Colonic mucosa (tissue), 4 donors: Measurements from ENCODE around the gene EIF3B. TPM values are rescaled to one million over a fixed set of nuclear protein-coding genes. Genes with fewer than 3 reads are reported as not detected.
"Not testable (repeated sequence)": the region's sequence is repeated elsewhere in the genome, so short reads cannot be mapped to it uniquely, and the experiment has no call there.

Source experiments
- DNase-seq: peaks from one replicate; pipeline ENCODE4 v3.0.0-alpha.2; 2020
- H3K27ac ChIP-seq: fragments of 200-600 bp; one replicate; pipeline ENCODE4 v1.8.0; 2021
- H3K27me3 ChIP-seq: fragments of 200-600 bp; one replicate; pipeline ENCODE4 v1.8.0; 2021
- H3K36me3 ChIP-seq: fragments of 200-600 bp; one replicate; pipeline ENCODE4 v1.8.0; 2021
- H3K4me1 ChIP-seq: fragments of 200-600 bp; one replicate; pipeline ENCODE4 v1.8.0; 2021; ENCODE audit warnings: mild to moderate bottlenecking
- H3K4me3 ChIP-seq: fragments of 200-600 bp; one replicate; pipeline ENCODE4 v1.8.0; 2021
- H3K9ac ChIP-seq, 2 donors: one replicate each; pipeline ENCODE4 v1.7.0; 2013; ENCODE audit warnings: control low read depth in 2 of 2, low read depth in 2 of 2, low read length in 2 of 2
- H3K9me3 ChIP-seq: fragments of 200-600 bp; one replicate; pipeline ENCODE4 v1.8.0; 2021
- CTCF ChIP-seq: fragments of 200-600 bp; IDR thresholded peaks from one replicate; pipeline ENCODE4 v1.8.0; 2022; ENCODE audit warnings: antibody characterized with exemption, mild to moderate bottlenecking
- intact Hi-C: fragments of 100-400 bp; cut with DNase I; formaldehyde crosslinking; loops from one replicate; pipeline ENCODE4 v1.14.1; 2022
- total RNA-seq, 2 donors: library from RNA; stranded (reverse); fragmentation: NEBNext Ultra II Directional in 1 of 2; extraction: Animal tissue kit (Norgen Biotek cat#: 25700) in 1 of 2; gene quantifications; one replicate each; pipeline ENCODE4 v1.2.1, GENCODE V29; 2021
- donor health status: healthy.
- donor health status: DM: no; HTN: no; CAD: no.
- donor health status: DM: no; HTN: no; CAD: no.

The EIF3B gene
- total RNA-seq, 2 donors from 2014 or later = 94.4 to 180 TPM

- H3K27ac ChIP-seq = no peak overlapping the region
- no peaks in the 10 kb centered on the region for H3K4me1 ChIP-seq
- no peaks in the 10 kb centered on the region for H3K27me3 ChIP-seq
- DNase-seq = no peak
- H3K9me3 ChIP-seq = no peaks in the 10 kb centered on the region
- no peak overlapping the region for H3K9ac ChIP-seq
- no peaks in the 10 kb centered on the region for H3K36me3 ChIP-seq
- H3K4me3 ChIP-seq = no peak overlapping the region
- intact Hi-C loops = no loop called here
- no peak for TF ChIP-seq CTCF
Measured at GRCh38 chr7:2386964-2387669, 32.5 kb downstream of the EIF3B start.

GRCh38 chr7:2387897-2388636 lies 33.4 kb downstream of the EIF3B start:
- intact Hi-C loops = no loop called here
- Histone ChIP-seq H3K9me3 (no peaks in the 10 kb centered on the region), H3K27me3 (no peaks in the 10 kb centered on the region), H3K36me3 (no peaks in the 10 kb centered on the region), H3K27ac (no peak overlapping the region), H3K4me3 (no peak overlapping the region), H3K4me1 (no peaks in the 10 kb centered on the region), H3K9ac (no peak overlapping the region)
- DNase-seq = no peak
- TF ChIP-seq CTCF = no peak

GRCh38 chr7:2388637-2388954 lies 34.0 kb downstream of the EIF3B start:
- no peaks in the 10 kb centered on the region for H3K27me3 ChIP-seq
- H3K9ac ChIP-seq = no peak overlapping the region
- intact Hi-C loops = no loop called here
- H3K4me1 ChIP-seq = no peaks in the 10 kb centered on the region
- no peak overlapping the region for H3K27ac ChIP-seq
- H3K9me3 ChIP-seq = no peaks in the 10 kb centered on the region
- no peak overlapping the region for H3K4me3 ChIP-seq
- no peaks in the 10 kb centered on the region for H3K36me3 ChIP-seq
- no peak for DNase-seq
- no peak for TF ChIP-seq CTCF

- H3K9me3 ChIP-seq, H3K4me1 ChIP-seq, intact Hi-C loops, H3K9ac ChIP-seq, H3K36me3 ChIP-seq, DNase-seq, H3K27ac ChIP-seq, H3K27me3 ChIP-seq, H3K4me3 ChIP-seq: not testable (repeated sequence)
Measured at GRCh38 chr7:2390020-2390816, 35.6 kb downstream of the EIF3B start.

GRCh38 chr7:2393706-2394105 lies 39.1 kb downstream of the EIF3B start:
- Histone ChIP-seq H3K9me3 (no peaks in the 10 kb centered on the region), H3K27me3 (no peaks in the 10 kb centered on the region), H3K36me3 (no peaks in the 10 kb centered on the region), H3K4me1 (no peaks in the 10 kb centered on the region), H3K9ac (peak overlapping the region in 1 of 2 donors; percentile 12), H3K27ac (no peak overlapping the region), H3K4me3 (no peak overlapping the region)
- no peak for TF ChIP-seq CTCF
- DNase-seq = no peak
- intact Hi-C loops = no loop called here
